Measurements from ENCODE around the gene SUSD1.

SUSD1 gene

DNA sequence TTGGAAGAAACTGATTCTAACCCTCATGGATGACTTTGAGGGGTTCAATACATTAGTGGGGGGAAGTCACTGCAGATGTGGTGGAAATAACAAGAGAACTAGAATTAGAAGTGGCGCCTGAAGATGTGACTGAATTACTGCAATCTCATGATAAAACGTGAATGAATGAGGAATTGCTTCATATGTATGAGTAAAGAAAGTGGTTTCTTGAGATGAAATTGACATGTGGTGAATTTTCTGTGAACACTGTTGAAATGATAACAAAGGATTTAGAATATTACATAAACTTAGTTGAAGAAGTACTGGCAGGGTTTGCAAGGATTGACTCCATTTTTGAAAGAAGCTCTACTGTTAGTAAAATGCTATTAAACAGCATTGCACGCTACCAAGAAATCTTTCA lies 165.4 kb downstream of the SUSD1 start:
- no peak for DNase-seq

- DNase-seq: no peak
These were observed 167.4 kb downstream of the SUSD1 start for GRCh38 chr9:112007575-112008240.

- no peak for DNase-seq
These were observed 168.6 kb downstream of the SUSD1 start for GRCh38 chr9:112006361-112007020.

DNA sequence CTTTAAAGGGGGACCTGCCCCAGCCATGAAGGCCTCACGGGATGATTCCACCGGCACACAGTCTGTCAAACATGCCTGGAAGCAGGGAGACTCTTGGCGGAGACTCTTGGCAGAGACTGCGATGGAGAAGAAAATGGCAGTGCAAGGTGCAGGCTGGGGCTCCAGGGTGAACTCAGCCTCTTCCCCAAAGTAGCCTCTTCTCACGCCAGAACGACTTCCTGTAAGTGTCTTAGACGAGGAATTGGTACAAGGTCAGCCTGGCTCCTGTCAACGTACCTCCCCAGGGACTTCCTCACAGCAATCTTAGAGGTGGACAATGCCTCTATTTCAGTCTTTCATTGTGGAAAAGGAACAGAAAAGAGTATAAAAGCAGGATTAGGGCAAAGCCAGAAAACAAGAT lies 169.2 kb downstream of the SUSD1 start:
- no peak for DNase-seq

- DNase-seq: no peak
These were observed 171.6 kb downstream of the SUSD1 start for GRCh38 chr9:112003538-112003937.

GRCh38 chr9:112002847-112003457 lies 172.1 kb downstream of the SUSD1 start:
- no peak for DNase-seq

DNA sequence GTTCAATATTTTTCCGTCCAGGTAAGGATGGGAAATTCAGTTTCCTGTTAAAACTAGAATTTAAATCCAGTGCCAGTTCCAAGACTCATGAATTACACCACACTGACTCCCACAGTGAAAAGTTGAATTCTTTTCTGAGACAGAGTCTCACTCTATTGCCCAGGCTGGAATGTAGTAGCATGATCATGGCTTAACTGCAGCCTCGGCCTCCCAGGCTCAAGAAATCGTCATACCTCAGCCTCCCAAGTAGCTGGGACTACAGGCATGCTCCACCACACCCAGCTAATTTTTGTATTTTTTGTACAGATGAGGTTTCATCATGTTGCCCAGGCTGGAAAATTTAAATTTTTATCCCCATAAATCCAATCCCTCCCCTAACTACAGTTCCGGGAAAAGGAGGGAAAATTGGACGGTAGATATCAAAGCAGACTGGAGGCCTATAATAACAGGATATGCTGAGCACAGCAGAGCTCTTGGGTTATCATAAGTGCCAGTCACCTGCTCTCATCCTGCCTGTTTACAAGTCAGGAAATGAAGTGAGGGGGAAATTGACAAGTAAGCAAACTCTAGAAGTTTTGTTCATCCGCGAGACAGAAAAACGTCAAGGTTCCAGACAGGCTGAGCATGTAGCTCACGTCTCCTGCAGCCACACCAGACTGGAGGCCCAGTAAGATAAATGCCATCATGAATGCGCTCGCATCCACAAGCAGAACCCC lies 172.8 kb downstream of the SUSD1 start:
- no peak for DNase-seq

- no peak for DNase-seq
These were observed 174.4 kb downstream of the SUSD1 start for GRCh38 chr9:112000743-112001142.

DNA sequence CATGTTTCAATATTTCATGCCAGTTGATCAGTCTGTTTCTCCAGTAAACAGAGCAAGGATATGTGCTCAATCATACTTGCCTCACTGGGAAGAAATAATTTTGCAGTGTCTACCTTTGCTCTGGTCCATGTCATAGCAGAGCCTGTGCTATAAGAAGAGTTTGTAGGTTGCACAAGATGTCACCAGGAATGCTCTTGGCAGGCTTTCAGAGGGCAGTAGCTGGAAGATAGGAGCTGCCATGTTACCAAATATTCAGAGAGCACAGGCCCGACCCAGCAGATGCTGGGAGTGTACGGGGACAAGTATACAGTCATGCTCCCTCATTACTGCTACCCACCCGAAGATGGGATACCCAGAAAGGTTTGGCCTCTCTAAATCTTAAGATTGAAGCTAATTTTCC lies 175.8 kb downstream of the SUSD1 start:
- no peak for DNase-seq

GRCh38 chr9:111997831-111998230 lies 177.3 kb downstream of the SUSD1 start:
- DNase-seq: no peak

DNA sequence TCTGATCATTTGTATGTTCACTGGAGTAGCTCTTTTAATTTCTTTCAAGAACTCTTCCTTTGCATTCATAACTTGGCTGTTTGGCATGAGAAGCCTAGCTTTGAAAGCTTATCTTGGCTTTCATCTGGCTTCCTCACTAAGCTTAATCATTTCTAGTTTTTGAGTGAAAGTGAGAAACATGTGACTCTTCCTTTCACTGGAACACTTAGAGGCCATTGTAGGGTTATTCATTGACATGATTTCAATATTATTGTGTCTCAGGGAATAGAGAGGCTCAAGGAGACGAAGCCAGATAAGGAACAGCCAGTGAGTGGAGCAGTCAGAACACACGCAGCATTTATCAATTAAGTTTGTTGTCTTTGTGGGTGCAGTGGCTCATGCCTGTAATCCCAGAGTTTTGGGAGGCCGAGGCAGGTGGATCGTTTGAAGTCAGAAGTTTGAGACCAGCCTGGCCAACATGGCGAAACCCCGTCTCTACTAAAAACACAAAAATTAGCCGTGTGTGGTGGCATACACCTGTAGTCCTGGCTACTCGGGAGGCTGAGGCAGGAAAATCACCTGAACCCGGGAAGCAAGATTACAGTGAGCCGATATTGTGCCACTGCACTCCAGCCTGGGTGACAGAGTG lies 180.2 kb downstream of the SUSD1 start:
- DNase-seq: no peak

GRCh38 chr9:111993319-111993718 lies 181.8 kb downstream of the SUSD1 start:
- DNase-seq: no peak

- no peak for DNase-seq
These were observed 182.6 kb downstream of the SUSD1 start for GRCh38 chr9:111992523-111992922.

- no peak for DNase-seq
These were observed 183.9 kb downstream of the SUSD1 start for GRCh38 chr9:111991179-111991578.

Measured in left hindlimb (tissue), 1 donor.